ENCODE data around the gene ADGRV1. TPM values are rescaled to one million over a fixed set of nuclear protein-coding genes. Genes with fewer than 3 reads are reported as not detected.

The ADGRV1 gene
- total RNA-seq, 4 donors from 2014 or later = 1.9 to 11.3 TPM; not detected in 2

- intact Hi-C loops (cut with DNase I; ENCODE audit: low total_unique reads) = no loop called here
- peaks cover 0 to 11% of the 10 kb centered on the region in 2 donors for H3K4me1 ChIP-seq
- no peaks in the 10 kb centered on the region for H3K9me3 ChIP-seq
- TF ChIP-seq CTCF (IDR thresholded peaks at IDR 0.05) = no peak
- no peak overlapping the region for H3K4me3 ChIP-seq
- H3K36me3 ChIP-seq = no peaks in the 10 kb centered on the region
- H3K27me3 ChIP-seq = no peaks in the 10 kb centered on the region
- DNase-seq = peak; percentile 68 to 73
- peak overlapping the region; percentile 67 to 76 for H3K27ac ChIP-seq
Observed at GRCh38 chr5:91212714-91213092, 654.1 kb downstream of the ADGRV1 start.

Other genes starting within 250 kb of the ADGRV1 start
- gene CETN3, start 149.0 kb upstream of the ADGRV1 start, total RNA-seq = 10 to 100 TPM; 16.8 to 80.4 (median 57.6) TPM
- 10 to 100 TPM in 3 of 4 donors, 1 to 10 TPM in 1; 2.9 to 16.4 (median 10.7) TPM for gene MBLAC2, start 84.0 kb upstream of the ADGRV1 start, total RNA-seq
- 1 to 10 TPM in 3 of 4 donors, not detected in 1; 2.4 to 4.6 (median 2.5) TPM for gene POLR3G, start 83.9 kb upstream of the ADGRV1 start, total RNA-seq
- gene LYSMD3, start 29.2 kb upstream of the ADGRV1 start, total RNA-seq = 10 to 100 TPM; 11.5 to 50.3 (median 26.9) TPM